Measurements from ENCODE around the gene GPR119.
"Not testable (repeated sequence)": the region's sequence is repeated elsewhere in the genome, so short reads cannot be mapped to it uniquely, and the experiment has no call there.

The GPR119 gene

GRCh38 chrX:130385520-130385919 is at the start of gene GPR119:
Gene GPR119, minus strand, starts transcription at chrX:130385674. Its CDS starts 227 bp downstream, at chrX:130385447.
- DNase-seq: no peak

GRCh38 chrX:130429236-130429635 is 43.8 kb upstream of the GPR119 start:
- DNase-seq: not testable (repeated sequence)

- no peak for DNase-seq
Observed at GRCh38 chrX:130426531-130426930, 41.1 kb upstream of the GPR119 start.

GRCh38 chrX:130419263-130419662 is 33.8 kb upstream of the GPR119 start:
- no peak for DNase-seq

GRCh38 chrX:130418740-130419139 is 33.3 kb upstream of the GPR119 start:
- DNase-seq: no peak

- DNase-seq: no peak
Observed at GRCh38 chrX:130418066-130418465, 32.6 kb upstream of the GPR119 start.

- no peak for DNase-seq
Observed at GRCh38 chrX:130416785-130417184, 31.3 kb upstream of the GPR119 start.

GRCh38 chrX:130415201-130415600 is 29.7 kb upstream of the GPR119 start:
- no peak for DNase-seq

- no peak for DNase-seq
Observed at GRCh38 chrX:130414800-130415199, 29.3 kb upstream of the GPR119 start.

- DNase-seq: no peak
Observed at GRCh38 chrX:130413415-130413814, 27.9 kb upstream of the GPR119 start.

GRCh38 chrX:130402208-130402684 is 16.8 kb upstream of the GPR119 start:
- DNase-seq: no peak

- DNase-seq: peak; percentile 74
Observed at GRCh38 chrX:130401415-130402207, 16.1 kb upstream of the GPR119 start, which contains the start of gene RBMX2. Gene RBMX2, plus strand, starts transcription at chrX:130401987. Its CDS starts 46 bp downstream, at chrX:130402033.

- DNase-seq: no peak
Observed at GRCh38 chrX:130395341-130395740, 9.9 kb upstream of the GPR119 start.

GRCh38 chrX:130393451-130394074 is 8.1 kb upstream of the GPR119 start:
- peak; percentile 17 for DNase-seq

GRCh38 chrX:130386408-130386808 is 934 bp upstream of the GPR119 start:
- no peak for DNase-seq

- peak; percentile 68 for DNase-seq
Observed at GRCh38 chrX:130378024-130378669, 7.3 kb downstream of the GPR119 start.

GRCh38 chrX:130376077-130376476 is 9.4 kb downstream of the GPR119 start:
- no peak for DNase-seq

- DNase-seq: not testable (repeated sequence)
Observed at GRCh38 chrX:130352050-130352449, 33.4 kb downstream of the GPR119 start.

- DNase-seq: no peak
Observed at GRCh38 chrX:130351567-130351966, 33.9 kb downstream of the GPR119 start.

- no peak for DNase-seq
Observed at GRCh38 chrX:130347321-130347720, 38.2 kb downstream of the GPR119 start.

GRCh38 chrX:130343411-130343810 is 42.1 kb downstream of the GPR119 start:
- no peak for DNase-seq

GRCh38 chrX:130340271-130340670 is 45.2 kb downstream of the GPR119 start:
- DNase-seq: no peak

- DNase-seq: peak; percentile 86
Observed at GRCh38 chrX:130339408-130340222, 45.9 kb downstream of the GPR119 start, which contains the start of gene SLC25A14. Gene SLC25A14, plus strand, starts transcription at chrX:130339919. Its CDS starts 360 bp downstream, at chrX:130340279.
